Prostate gland (tissue), 2 donors: ENCODE data around the gene FTL. TPM values are rescaled to one million over a fixed set of nuclear protein-coding genes. Genes with fewer than 3 reads are reported as not detected.
A peak's percentile ranks its signal among the peaks of the same experiment; 100 is the strongest.

Source experiments
- DNase-seq: peaks from one replicate; pipeline ENCODE4 v3.0.0-alpha.2; 2019; ENCODE audit warnings: low spot score
- H3K27ac ChIP-seq, 2 donors: fragments of 200-600 bp; sonication (generic); 2 replicates each; pipeline ENCODE4 v1.5.1; 2017 to 2019
- H3K27me3 ChIP-seq: fragments of 200-600 bp; sonication (generic); replicated peaks from 2 replicates; pipeline ENCODE4 v1.5.1; 2019; ENCODE audit not compliant: insufficient read depth
- H3K36me3 ChIP-seq, 2 donors: fragments of 200-600 bp; sonication (generic); 1 replicate in 1 of 2; 2 replicates in 1 of 2; pipeline versions ENCODE4 v1.5.1 to v1.8.1; 2017 to 2019
- H3K4me1 ChIP-seq: fragments of 200-600 bp; sonication (generic); replicated peaks from 2 replicates; pipeline ENCODE4 v1.5.1; 2019
- H3K4me3 ChIP-seq, 2 donors: fragments of 200-600 bp; sonication (generic); 2 replicates each; pipeline ENCODE4 v1.5.1; 2017 to 2019
- H3K9me3 ChIP-seq: fragments of 200-600 bp; sonication (generic); 2 replicates; pipeline ENCODE4 v1.5.1; 2017
- CTCF ChIP-seq, 4 experiments: fragments of 200-600 bp in 2 of 4; fragments of 450-650 bp in 2 of 4; sonication (generic) in 2 of 4; IDR thresholded peaks; 1 replicate in 3 of 4; 2 replicates in 1 of 4; pipeline ENCODE4 v1.5.1; 2016 to 2019; ENCODE audit warnings: antibody characterized with exemption in 4 of 4, mild to moderate bottlenecking in 2 of 4, moderate library complexity in 2 of 4
- POLR2A ChIP-seq: fragments of 450-650 bp; IDR thresholded peaks from one replicate; pipeline ENCODE4 v1.6.1; 2016; ENCODE audit warnings: antibody characterized with exemption, mild to moderate bottlenecking
- POLR2AphosphoS5 ChIP-seq: sonication (generic); formaldehyde crosslinking; IDR thresholded peaks from one replicate; pipeline ENCODE4 v1.6.1; 2017; ENCODE audit warnings: antibody characterized with exemption
- WGBS: methylation state at CpG from one replicate; pipeline ENCODE4 v1.1.5; 2018; 5-methylcytosine and 5-hydroxymethylcytosine counted together
- intact Hi-C: fragments of 100-400 bp; cut with DNase I; formaldehyde crosslinking; loops from one replicate; pipeline ENCODE4 v1.14.2; 2022
- total RNA-seq, 2 donors: library from RNA; depleted of rRNA; stranded (reverse); fragments of >200 nt; gene quantifications; one replicate each; pipeline ENCODE4 v1.1.0, GENCODE V29; 2016

Gene FTL
- total RNA-seq, 2 donors from 2014 or later: 1,764 to 2,124 TPM

- no peak for DNase-seq
- Histone ChIP-seq H3K4me1 (peaks cover 6% of the 10 kb centered on the region), H3K27me3 (no peaks in the 10 kb centered on the region), H3K36me3 (no peaks in the 10 kb centered on the region), H3K9me3 (no peaks in the 10 kb centered on the region), H3K4me3 (no peak overlapping the region), H3K27ac (no peak overlapping the region)
- 72% methylated on average over 5 of the region's 5 CpGs for WGBS
- TF ChIP-seq CTCF (IDR thresholded peaks at IDR 0.05) (peak in 1 of 4 experiments; percentile 16), POLR2AphosphoS5 (no peak), POLR2A (no peak)
- intact Hi-C loops: no loop called here
These were observed 32.9 kb downstream of the FTL start for GRCh38 chr19:48997972-48998371.

- no peak for TF ChIP-seq POLR2AphosphoS5
- TF ChIP-seq POLR2A: no peak
- peak in 3 of 4 experiments; percentile 21 to 53 (median 41) for TF ChIP-seq CTCF (IDR thresholded peaks at IDR 0.05)
- DNase-seq: no peak
- 49% methylated on average over 16 of the region's 16 CpGs for whole genome bisulfite sequencing
- Histone ChIP-seq H3K36me3 (no peaks in the 10 kb centered on the region), H3K4me1 (no peaks in the 10 kb centered on the region), H3K27ac (no peak overlapping the region), H3K27me3 (no peaks in the 10 kb centered on the region), H3K4me3 (no peak overlapping the region), H3K9me3 (no peaks in the 10 kb centered on the region)
- intact Hi-C loops: no loop called here
These were observed 34.6 kb downstream of the FTL start for GRCh38 chr19:48999481-49000325.

GRCh38 chr19:49004133-49004532 lies 39.0 kb downstream of the FTL start:
- 98% methylated on average over 15 of the region's 15 CpGs for WGBS

GRCh38 chr19:49004964-49005614 lies 40.0 kb downstream of the FTL start:
- Histone ChIP-seq H3K4me1 (no peaks in the 10 kb centered on the region), H3K27ac (no peak overlapping the region), H3K36me3 (peaks cover 0 to 4% of the 10 kb centered on the region in 2 donors), H3K9me3 (no peaks in the 10 kb centered on the region), H3K27me3 (no peaks in the 10 kb centered on the region), H3K4me3 (no peak overlapping the region)
- intact Hi-C loops: no loop called here
- TF ChIP-seq POLR2AphosphoS5: no peak
- TF ChIP-seq CTCF (IDR thresholded peaks at IDR 0.05): no peak
- TF ChIP-seq POLR2A: no peak
- no peak for DNase-seq
- WGBS: 95% methylated on average over 7 of the region's 7 CpGs

More at GRCh38 chr19:49004133-49004532, 39.0 kb downstream of the FTL start:
- Histone ChIP-seq H3K36me3 (peaks cover 0 to 4% of the 10 kb centered on the region in 2 donors), H3K27ac (no peak overlapping the region), H3K4me1 (no peaks in the 10 kb centered on the region), H3K27me3 (no peaks in the 10 kb centered on the region), H3K9me3 (no peaks in the 10 kb centered on the region), H3K4me3 (no peak overlapping the region)
- intact Hi-C loops: no loop called here
- no peak for DNase-seq
- no peak for TF ChIP-seq CTCF (IDR thresholded peaks at IDR 0.05)
- no peak for TF ChIP-seq POLR2AphosphoS5
- TF ChIP-seq POLR2A: no peak
